ENCODE data around the gene PID1.

The PID1 gene

DNA sequence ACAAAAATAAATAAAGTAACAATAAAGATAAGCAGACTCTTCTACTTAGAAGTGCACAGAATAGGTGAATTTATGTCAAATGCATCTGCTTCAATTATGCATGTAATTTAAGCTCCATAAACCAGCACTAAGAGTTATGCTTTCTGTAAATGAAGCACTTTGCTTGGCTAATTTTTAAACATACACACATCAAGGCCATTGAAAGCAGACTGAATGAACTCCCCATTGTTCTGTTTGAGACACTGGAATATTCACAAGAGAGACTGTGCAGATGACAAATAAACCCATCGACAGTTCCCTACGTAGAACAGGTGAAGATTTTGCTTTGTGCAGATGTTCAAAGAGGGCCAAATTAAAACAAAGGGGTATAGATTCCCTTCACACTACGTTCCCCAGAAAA is 133.4 kb downstream of the PID1 start:
- H3K36me3 ChIP-seq (ENCODE audit: insufficient read depth), result no peaks in the 10 kb centered on the region
- no peaks in the 10 kb centered on the region for H3K79me2 ChIP-seq (ENCODE audit: insufficient read depth, low read depth)
- no peak overlapping the region for H2AFZ ChIP-seq (ENCODE audit: low read depth)
- H3K27me3 ChIP-seq (ENCODE audit: insufficient read depth, low read depth), result no peaks in the 10 kb centered on the region
- H4K20me1 ChIP-seq (ENCODE audit: insufficient read depth), result no peaks in the 10 kb centered on the region
- no peaks in the 10 kb centered on the region for H3K4me1 ChIP-seq (ENCODE audit: low read depth, poor library complexity, severe bottlenecking)
- TF ChIP-seq, protein P1, sequence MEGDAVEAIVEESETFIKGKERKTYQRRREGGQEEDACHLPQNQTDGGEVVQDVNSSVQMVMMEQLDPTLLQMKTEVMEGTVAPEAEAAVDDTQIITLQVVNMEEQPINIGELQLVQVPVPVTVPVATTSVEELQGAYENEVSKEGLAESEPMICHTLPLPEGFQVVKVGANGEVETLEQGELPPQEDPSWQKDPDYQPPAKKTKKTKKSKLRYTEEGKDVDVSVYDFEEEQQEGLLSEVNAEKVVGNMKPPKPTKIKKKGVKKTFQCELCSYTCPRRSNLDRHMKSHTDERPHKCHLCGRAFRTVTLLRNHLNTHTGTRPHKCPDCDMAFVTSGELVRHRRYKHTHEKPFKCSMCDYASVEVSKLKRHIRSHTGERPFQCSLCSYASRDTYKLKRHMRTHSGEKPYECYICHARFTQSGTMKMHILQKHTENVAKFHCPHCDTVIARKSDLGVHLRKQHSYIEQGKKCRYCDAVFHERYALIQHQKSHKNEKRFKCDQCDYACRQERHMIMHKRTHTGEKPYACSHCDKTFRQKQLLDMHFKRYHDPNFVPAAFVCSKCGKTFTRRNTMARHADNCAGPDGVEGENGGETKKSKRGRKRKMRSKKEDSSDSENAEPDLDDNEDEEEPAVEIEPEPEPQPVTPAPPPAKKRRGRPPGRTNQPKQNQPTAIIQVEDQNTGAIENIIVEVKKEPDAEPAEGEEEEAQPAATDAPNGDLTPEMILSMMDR (conservative IDR thresholded peaks at IDR 0.05; ENCODE audit: low read depth, low read length), result no peak
- H3K9ac ChIP-seq, result no peak overlapping the region
- H3K4me2 ChIP-seq, result no peak overlapping the region
- no peak overlapping the region for H3K27ac ChIP-seq
- no peak overlapping the region for H3K4me3 ChIP-seq (IDR thresholded peaks at IDR 0.05; ENCODE audit: insufficient read depth, low read depth, low read length)

DNA sequence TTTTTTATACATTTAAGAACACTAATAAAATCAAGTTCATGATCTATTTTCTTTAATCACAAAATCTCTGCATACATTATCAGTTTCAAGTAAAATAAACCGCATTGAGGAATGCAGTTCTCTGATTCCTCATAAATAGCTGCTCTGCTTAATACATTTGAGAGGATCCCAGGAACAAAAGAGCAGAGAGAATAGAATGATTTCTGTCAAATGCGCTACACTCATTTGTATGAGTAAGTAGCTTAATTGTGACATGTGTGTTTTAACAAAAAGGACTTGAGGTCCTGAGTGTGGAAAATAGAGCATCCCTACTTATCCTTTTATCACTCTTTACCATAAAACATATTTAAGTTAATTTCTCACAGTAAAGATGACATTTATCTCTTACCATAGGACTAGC is 134.0 kb downstream of the PID1 start:
- no peak overlapping the region for H2AFZ ChIP-seq (ENCODE audit: low read depth)
- H4K20me1 ChIP-seq (ENCODE audit: insufficient read depth), result no peaks in the 10 kb centered on the region
- TF ChIP-seq, protein P1 (conservative IDR thresholded peaks at IDR 0.05; ENCODE audit: low read depth, low read length), result no peak
- H3K4me1 ChIP-seq (ENCODE audit: low read depth, poor library complexity, severe bottlenecking), result no peaks in the 10 kb centered on the region
- H3K9ac ChIP-seq, result no peak overlapping the region
- H3K27me3 ChIP-seq (ENCODE audit: insufficient read depth, low read depth), result no peaks in the 10 kb centered on the region
- H3K4me3 ChIP-seq (IDR thresholded peaks at IDR 0.05; ENCODE audit: insufficient read depth, low read depth, low read length), result no peak overlapping the region
- H3K79me2 ChIP-seq (ENCODE audit: insufficient read depth, low read depth), result no peaks in the 10 kb centered on the region
- no peak overlapping the region for H3K4me2 ChIP-seq
- H3K36me3 ChIP-seq (ENCODE audit: insufficient read depth), result no peaks in the 10 kb centered on the region
- no peak overlapping the region for H3K27ac ChIP-seq

DNA sequence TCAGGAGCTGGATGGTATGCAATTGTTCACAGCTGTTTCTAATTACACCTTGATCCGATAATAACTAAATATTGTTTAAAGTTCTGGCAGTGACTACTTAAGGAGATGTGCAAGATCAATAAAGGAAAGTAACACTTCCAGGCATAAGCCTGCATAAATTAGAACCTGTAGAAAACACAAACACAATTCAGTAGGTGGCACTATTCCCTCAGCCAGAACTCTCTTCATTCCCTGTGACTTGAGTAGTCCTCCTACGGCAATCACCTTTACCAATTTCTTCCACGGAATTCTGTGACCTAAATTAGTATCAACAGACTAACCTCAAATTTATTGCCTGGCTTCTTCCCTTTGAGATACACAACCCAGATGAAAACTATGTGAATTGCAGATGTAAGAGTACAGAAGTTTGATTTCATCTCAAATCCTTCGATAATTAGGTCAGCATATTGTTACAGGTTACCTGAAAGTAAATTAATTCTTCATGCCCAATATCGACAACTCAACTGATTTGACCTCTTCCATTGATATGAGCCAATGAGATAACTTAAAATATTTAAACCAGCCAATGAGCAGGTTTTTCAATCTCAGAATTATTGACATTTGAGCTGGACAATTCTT is 137.8 kb downstream of the PID1 start:
- no peak overlapping the region for H3K27ac ChIP-seq
- TF ChIP-seq, protein P1 (conservative IDR thresholded peaks at IDR 0.05; ENCODE audit: low read depth, low read length), result no peak
- H3K79me2 ChIP-seq (ENCODE audit: insufficient read depth, low read depth), result no peaks in the 10 kb centered on the region
- H3K4me2 ChIP-seq, result no peak overlapping the region
- no peaks in the 10 kb centered on the region for H3K4me1 ChIP-seq (ENCODE audit: low read depth, poor library complexity, severe bottlenecking)
- H3K4me3 ChIP-seq (IDR thresholded peaks at IDR 0.05; ENCODE audit: insufficient read depth, low read depth, low read length), result no peak overlapping the region
- H3K27me3 ChIP-seq (ENCODE audit: insufficient read depth, low read depth), result no peaks in the 10 kb centered on the region
- no peak overlapping the region for H2AFZ ChIP-seq (ENCODE audit: low read depth)
- no peak overlapping the region for H3K9ac ChIP-seq
- H3K36me3 ChIP-seq (ENCODE audit: insufficient read depth), result no peaks in the 10 kb centered on the region
- H4K20me1 ChIP-seq (ENCODE audit: insufficient read depth), result no peaks in the 10 kb centered on the region

DNA sequence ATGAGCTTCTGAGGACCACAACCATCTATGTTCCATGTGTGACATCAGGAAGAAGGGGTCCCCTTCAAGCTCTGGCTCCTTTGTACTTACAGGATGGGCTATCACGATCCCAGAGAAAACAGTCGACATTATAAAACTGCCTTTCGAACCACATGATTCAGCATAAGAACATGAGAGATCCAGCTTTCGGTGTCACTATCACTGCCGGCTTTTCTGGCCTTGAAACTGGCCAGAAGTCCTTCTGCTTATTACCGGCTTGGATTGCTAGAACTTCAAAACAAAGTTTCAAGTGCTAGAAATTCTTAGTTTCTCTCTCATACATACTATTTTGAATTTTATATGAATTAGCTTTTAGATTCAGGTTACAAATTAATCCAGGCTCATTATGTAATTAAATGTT is 138.9 kb downstream of the PID1 start:
- Histone ChIP-seq H3K27ac (no peak overlapping the region), H3K4me3 (IDR thresholded peaks at IDR 0.05; ENCODE audit: insufficient read depth, low read depth, low read length) (no peak overlapping the region), H3K4me1 (ENCODE audit: low read depth, poor library complexity, severe bottlenecking) (no peaks in the 10 kb centered on the region), H3K4me2 (no peak overlapping the region), H3K79me2 (ENCODE audit: insufficient read depth, low read depth) (no peaks in the 10 kb centered on the region), H3K27me3 (ENCODE audit: insufficient read depth, low read depth) (no peaks in the 10 kb centered on the region), H3K36me3 (ENCODE audit: insufficient read depth) (no peaks in the 10 kb centered on the region), H4K20me1 (ENCODE audit: insufficient read depth) (no peaks in the 10 kb centered on the region), H3K9ac (no peak overlapping the region), H2AFZ (ENCODE audit: low read depth) (no peak overlapping the region)
- TF ChIP-seq, protein P1 (conservative IDR thresholded peaks at IDR 0.05; ENCODE audit: low read depth, low read length), result no peak
